Fibroblast of skin of abdomen (primary cell): Measurements from ENCODE around the gene DNAJC24. TPM values are rescaled to one million over a fixed set of nuclear protein-coding genes. Genes with fewer than 3 reads are reported as not detected.
"Not testable (repeated sequence)": the region's sequence is repeated elsewhere in the genome, so short reads cannot be mapped to it uniquely, and the experiment has no call there.

ENCODE experiments used
- DNase-seq: peaks from one replicate; pipeline ENCODE4 v3.0.0-alpha.2; 2013
- polyA plus RNA-seq, 2 experiments: library from polyadenylated mRNA; unstranded; fragments of 120-200 nt; gene quantifications; one replicate each; pipeline ENCODE4 v1.2.1, GENCODE V29; 2013; ENCODE audit not compliant: insufficient read length in 2 of 2

The DNAJC24 gene
- 13.6 TPM for polyA plus RNA-seq (2013, experiment 1 of 2; ENCODE audit: insufficient read length)
- 11.7 TPM for polyA plus RNA-seq (2013, experiment 2 of 2; ENCODE audit: insufficient read length)

DNA sequence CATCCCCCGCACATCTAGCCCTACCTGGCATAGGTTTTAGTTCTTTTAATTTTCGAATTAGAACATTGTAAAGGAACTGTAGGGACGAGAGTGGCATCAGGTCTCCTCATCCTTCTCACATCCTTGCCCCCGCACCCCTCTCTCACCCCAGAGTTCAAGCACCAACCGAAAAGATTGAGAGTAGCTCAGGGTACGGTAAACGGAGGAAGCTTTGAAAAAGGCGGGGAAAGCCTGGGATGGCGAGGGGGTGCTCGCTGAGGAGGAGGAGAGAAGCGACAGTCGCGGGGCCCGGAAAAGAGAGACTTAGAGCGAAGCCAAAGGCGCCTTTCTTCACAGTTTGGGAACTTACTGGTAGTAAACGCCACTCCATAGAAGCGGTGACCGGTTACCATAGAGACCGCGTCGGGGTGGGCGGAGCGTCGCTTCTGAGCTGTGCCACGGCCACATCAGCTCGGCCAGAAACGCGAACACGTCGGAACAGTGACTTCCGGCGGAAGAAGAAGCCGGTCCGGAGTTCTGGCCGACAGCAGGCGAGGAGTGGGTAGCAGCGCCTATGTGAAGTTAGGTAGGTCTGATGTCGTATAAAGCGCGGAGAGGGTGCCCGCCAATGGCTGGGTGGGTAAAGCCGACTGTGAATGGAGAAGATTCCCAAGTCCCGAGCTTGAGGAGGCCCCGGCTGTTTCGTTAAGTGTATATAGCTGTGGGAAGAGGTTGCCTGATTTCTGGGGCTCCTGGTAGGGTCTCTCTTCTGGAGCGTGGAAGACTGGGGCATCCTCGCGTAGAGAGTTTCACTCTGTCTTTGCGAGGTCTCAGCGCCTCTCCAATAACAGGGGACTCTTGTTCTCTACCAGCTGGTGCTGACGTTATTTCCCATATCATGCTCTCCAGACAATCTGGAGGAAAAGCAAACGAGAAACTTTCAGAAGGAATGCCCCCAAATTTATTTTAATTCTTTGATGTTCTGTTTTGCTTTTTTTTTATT is at the start of gene DNAJC24, which contains the start of gene DCDC1:
TSS of gene DNAJC24 (plus strand) at position 513 of the 982 bp plus-strand sequence. CDS start 889 bp downstream, outside the sequence.
TSS of gene DCDC1 (minus strand) at position 392 of the 982 bp plus-strand sequence. CDS start 41,459 bp downstream, outside the sequence.
- DNase-seq = peak; percentile 92

GRCh38 chr11:31321494-31321893 is 48.2 kb upstream of the DNAJC24 start:
- DNase-seq = not testable (repeated sequence)

- DNase-seq = no peak
These were observed 46.5 kb upstream of the DNAJC24 start for GRCh38 chr11:31323145-31323544.

- peak; percentile 63 for DNase-seq
These were observed 44.5 kb upstream of the DNAJC24 start for GRCh38 chr11:31325160-31325559.

- DNase-seq = no peak
These were observed 43.1 kb upstream of the DNAJC24 start for GRCh38 chr11:31326470-31327148.

DNA sequence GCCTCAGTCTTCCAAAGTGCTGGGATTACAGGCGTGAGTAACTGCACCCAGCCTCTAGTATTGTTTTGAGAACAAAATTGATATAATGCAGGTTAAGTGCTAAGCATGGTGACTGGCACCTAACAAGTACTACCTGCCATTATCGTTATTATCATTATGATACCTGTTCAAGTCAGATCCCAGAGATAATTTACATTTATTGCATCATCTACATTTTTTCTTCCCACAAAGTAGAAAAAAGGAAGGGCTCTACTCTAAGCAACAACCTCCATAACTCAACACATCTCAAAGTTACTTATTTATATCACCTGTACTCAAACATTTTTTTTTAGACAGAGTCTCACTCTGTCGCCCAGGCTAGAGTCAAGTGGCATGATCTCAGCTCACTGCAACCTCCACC is 42.2 kb upstream of the DNAJC24 start:
- DNase-seq = no peak

GRCh38 chr11:31328697-31329096 is 41.0 kb upstream of the DNAJC24 start:
- DNase-seq = no peak

- DNase-seq = no peak
These were observed 31.9 kb upstream of the DNAJC24 start for GRCh38 chr11:31337806-31338205.

DNA sequence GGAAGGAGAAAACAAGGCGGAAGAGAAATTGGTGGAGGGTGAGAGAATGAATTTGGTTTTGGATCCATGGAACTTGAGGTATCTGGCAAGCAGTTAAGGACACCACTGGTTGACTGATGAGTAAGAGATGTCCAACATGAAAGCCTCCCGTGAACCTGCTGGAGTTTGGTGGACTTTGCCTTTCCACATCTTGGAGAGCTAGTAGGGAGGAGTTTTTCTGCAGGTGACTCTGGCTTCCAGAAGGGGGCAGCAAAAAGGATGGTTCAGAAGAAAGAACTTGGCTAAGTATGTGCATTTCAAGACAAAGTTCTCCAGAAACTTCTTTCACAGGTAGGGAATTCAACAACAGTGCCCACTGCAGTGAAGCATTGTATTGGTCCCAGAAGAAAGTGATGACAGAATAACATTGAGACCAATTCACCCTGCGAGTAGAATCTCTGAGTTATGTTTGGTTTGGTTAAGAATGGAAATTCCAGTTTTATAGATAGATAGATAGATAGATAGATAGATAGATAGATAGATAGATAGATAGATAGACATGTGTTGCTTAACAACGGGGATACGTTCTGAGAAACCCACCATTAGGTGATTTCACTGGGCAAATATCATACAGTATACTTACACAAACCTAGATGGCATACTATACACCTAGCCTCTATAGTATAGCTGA is 28.6 kb upstream of the DNAJC24 start:
- DNase-seq = peak; percentile 3

DNA sequence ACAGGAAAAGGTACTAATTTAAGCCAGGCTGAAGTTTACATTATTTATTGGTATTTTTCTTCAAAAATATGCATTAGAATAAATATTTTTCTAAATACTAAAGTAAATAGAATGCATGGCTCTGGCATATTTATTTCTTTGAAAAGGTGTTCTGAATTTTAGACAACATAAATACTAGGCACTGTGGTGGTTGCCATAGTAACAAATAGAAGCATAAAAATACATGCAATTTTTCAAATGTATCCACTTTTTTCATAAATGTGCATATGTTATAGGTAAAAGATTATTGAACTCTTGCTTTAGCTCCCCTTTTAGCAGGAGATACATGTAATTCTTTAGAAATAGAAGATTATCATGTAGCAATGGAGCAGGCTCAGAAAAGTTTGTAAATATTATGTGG is 18.5 kb upstream of the DNAJC24 start:
- DNase-seq = no peak

GRCh38 chr11:31355131-31355530 is 14.5 kb upstream of the DNAJC24 start:
- no peak for DNase-seq

DNA sequence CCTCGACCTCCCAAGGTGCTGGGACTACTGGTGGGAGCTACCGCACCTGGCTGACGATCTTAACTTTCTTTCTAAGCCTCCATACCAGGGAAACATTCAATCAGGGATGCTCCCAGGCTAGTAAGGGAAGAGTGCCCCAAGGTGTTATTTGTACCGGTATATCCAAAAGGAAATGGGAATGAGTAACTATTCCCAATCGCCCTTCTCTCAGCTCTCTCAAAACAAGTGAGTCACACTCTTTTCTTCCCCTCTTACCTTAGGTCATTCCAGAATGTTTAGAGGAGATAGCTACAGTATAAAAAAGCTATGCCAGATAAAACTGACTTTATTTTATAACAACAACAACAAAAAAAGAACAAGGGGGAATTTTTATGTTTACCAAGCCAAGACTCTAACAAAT is 13.8 kb upstream of the DNAJC24 start:
- DNase-seq = no peak

- no peak for DNase-seq
These were observed 7.9 kb upstream of the DNAJC24 start for GRCh38 chr11:31361743-31362142.

DNA sequence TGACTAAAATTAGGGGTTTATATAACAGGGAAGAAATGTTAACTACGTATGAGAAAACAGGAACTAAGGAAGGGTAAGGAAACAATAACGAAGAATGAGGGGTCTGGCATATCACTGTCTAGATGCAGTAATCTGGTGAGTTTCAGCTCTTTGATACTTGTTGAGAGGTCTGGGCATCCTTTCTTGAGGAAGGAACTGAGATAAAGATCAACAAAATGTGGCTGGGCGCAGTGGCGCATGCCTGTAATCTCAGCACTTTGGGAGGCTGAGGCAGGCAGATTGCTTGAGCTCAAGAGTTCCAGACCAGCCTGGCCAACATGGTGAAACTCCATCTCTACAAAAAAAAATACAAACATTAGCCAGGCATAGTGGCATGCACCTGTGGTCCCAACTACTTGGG is 2.9 kb upstream of the DNAJC24 start:
- DNase-seq = no peak

GRCh38 chr11:31375879-31376278 is 6.2 kb downstream of the DNAJC24 start:
- DNase-seq = no peak

DNA sequence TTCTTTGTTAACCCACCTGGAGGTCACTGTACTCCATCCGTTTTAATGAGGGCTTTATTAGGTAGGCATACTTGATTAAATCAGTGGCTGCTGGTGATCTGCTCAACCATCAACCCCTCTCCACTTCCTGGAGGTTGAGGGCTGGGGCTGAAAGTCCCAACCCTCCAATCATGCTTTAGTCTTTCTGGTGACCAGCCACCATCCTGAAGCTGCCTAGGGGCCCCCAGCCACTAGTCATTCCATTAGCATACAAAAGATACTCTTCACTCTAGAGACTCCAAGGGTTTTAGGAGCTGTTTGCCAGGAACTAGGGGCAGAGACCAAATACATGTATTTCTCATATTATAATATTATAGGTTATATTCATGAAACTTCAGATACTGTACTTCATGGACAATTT is 13.5 kb downstream of the DNAJC24 start:
- no peak for DNase-seq

DNA sequence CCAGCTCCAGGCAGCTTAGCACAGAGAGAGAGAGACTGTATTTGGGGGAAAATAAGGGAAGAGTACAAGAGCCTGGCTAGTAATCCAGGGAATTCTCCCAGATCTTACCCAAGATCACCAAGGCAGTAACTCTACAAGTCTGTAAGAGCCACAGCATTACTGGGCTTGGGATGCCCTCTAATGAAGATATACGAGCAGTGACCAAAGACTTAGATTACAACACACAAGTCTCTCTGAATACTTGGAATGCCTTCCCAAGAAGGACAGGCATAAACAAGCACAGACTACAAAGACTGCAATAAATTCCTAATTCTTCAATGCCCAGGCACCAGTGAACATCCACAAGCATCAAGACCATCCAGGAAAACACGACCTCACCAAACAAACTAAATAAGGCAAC is 17.7 kb downstream of the DNAJC24 start:
- peak; percentile 31 for DNase-seq

- peak; percentile 8 for DNase-seq
These were observed 27.7 kb downstream of the DNAJC24 start for GRCh38 chr11:31397239-31397834.

DNA sequence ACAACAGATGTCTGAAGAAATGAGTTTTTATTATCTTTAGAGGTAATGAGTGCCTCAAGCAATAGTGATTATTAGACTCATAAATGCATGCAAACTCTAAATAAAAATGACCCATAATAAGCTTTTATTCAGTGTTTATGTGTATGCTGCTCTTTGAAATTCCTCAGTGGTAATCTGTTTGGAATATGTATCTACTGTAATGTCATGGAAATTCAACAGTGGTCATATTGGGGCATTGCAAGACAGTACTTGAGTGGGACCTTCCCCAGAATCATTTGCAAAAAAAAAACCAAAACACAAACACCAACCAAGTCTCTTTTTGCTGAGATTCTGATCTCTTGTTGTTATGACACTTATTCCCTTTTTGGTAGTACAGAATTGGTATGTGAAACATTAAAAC is 35.0 kb downstream of the DNAJC24 start:
- no peak for DNase-seq

- no peak for DNase-seq
These were observed 38.5 kb downstream of the DNAJC24 start for GRCh38 chr11:31408201-31408600.

GRCh38 chr11:31412946-31413345 is 43.3 kb downstream of the DNAJC24 start:
- DNase-seq = peak; percentile 76

DNA sequence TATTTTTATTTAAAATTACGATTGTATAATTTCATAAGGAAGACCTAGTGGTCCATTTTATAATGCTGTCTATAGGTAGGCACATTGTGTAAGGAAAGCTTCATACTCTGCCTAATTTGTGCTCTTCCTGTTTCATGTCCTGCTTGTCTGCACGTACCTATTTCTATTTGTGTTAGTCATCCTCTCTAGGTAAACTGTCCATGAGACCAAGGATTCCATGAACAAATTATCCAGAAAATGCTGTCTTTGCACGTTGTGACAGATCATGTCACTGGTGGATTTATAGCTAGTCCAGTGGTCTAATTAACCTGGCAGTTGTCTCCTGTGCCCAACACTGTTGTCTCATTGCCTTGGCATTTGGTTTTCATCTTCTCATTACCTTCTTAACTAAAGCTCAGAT is 44.7 kb downstream of the DNAJC24 start:
- no peak for DNase-seq
